ENCODE measurements around the gene METTL22.

GRCh38 chr16:8667492-8667891, 46.0 kb downstream of the METTL22 start:
- TF ChIP-seq CTCF (IDR thresholded peaks at IDR 0.05) (no peak), EZH2phosphoT487 (IDR thresholded peaks at IDR 0.05) (no peak)
